ENCODE measurements around the gene NF2. TPM values are rescaled to one million over a fixed set of nuclear protein-coding genes. Genes with fewer than 3 reads are reported as not detected.

Gene NF2
- total RNA-seq, 1 experiment from 2014 or later = 50.9 TPM

- no CpG with 5 or more reads among the region's 7 CpGs for WGBS (ENCODE audit: extremely low coverage, insufficient read length, low lambda C conversion rate)
- H3K4me1 ChIP-seq (ENCODE audit: insufficient read depth, low read length) = peaks cover 6% of the 10 kb centered on the region; the same call in 1 of the 2 replicates
These were observed 102.2 kb downstream of the NF2 start for GRCh38 chr22:29705651-29706050.

More at GRCh38 chr22:29705651-29706050, 102.2 kb downstream of the NF2 start:
- Histone ChIP-seq H4K8ac (replicated peaks; ENCODE audit: insufficient read length, low read depth, low read length) (no peak overlapping the region), H2AFZ (ENCODE audit: low read length) (no peak overlapping the region), H4K91ac (ENCODE audit: insufficient read length, low read depth, low read length) (no peak overlapping the region), H3K9ac (ENCODE audit: extremely low read depth, insufficient read length, low read length) (no peak overlapping the region), H2BK12ac (ENCODE audit: insufficient read length, low read depth, low read length) (no peak overlapping the region), H3K27me3 (ENCODE audit: insufficient read depth, low read length) (no peaks in the 10 kb centered on the region; the same call in 1 of the 2 replicates), H3K23ac (ENCODE audit: insufficient read length, low read depth, low read length) (no peak overlapping the region), H3K79me2 (ENCODE audit: insufficient read depth, low read length) (no peaks in the 10 kb centered on the region), H3K9me3 (ENCODE audit: control insufficient read depth, low read depth, low read length) (no peaks in the 10 kb centered on the region), H2BK5ac (ENCODE audit: insufficient read length, low read length) (no peak overlapping the region), H3K4me2 (ENCODE audit: insufficient read depth, insufficient read length, low read length) (no peak overlapping the region), H3T11ph (ENCODE audit: low read length) (no peak overlapping the region), H3K4ac (ENCODE audit: low read depth, low read length) (no peak overlapping the region), H3K14ac (ENCODE audit: insufficient read depth, low read length) (no peak overlapping the region), H3K27ac (ENCODE audit: insufficient read length, low read depth, low read length) (no peak overlapping the region), H2BK20ac (ENCODE audit: low read depth, low read length, poor library complexity, severe bottlenecking) (no peak overlapping the region), H2BK120ac (ENCODE audit: low read depth, low read length, poor library complexity, severe bottlenecking) (no peak overlapping the region), H4K5ac (ENCODE audit: insufficient read length, low read depth, low read length) (no peak overlapping the region), H4K20me1 (ENCODE audit: control insufficient read depth, insufficient read depth, insufficient read length) (no peaks in the 10 kb centered on the region), H2BK15ac (ENCODE audit: low read depth, low read length) (no peak overlapping the region), H2AK5ac (ENCODE audit: insufficient read length, low read length) (no peak overlapping the region), H3K18ac (ENCODE audit: insufficient read length, low read depth, low read length) (no peak overlapping the region), H3K56ac (ENCODE audit: insufficient read length, low read depth, low read length) (no peak overlapping the region), H3K79me1 (ENCODE audit: insufficient read depth, low read depth, low read length, poor library complexity, severe bottlenecking) (no peaks in the 10 kb centered on the region), H3K23me2 (ENCODE audit: insufficient read length, low read depth, low read length, poor library complexity, severe bottlenecking) (peaks cover 9% of the 10 kb centered on the region)
- DNase-seq = no peak
- peaks cover 94% of the 10 kb centered on the region for H3K27me3 Mint-ChIP-seq (ENCODE audit: low read depth)
- no peak overlapping the region for H3K4me3 Mint-ChIP-seq
- no peak overlapping the region for H3K27ac Mint-ChIP-seq
- peaks cover 35 to 55% of the 10 kb centered on the region in 2 experiments for H3K4me1 Mint-ChIP-seq
- no peak for TF ChIP-seq CTCF (conservative IDR thresholded peaks at IDR 0.05)
- no peaks in the 10 kb centered on the region for H3K9me3 Mint-ChIP-seq
- H3K36me3 Mint-ChIP-seq (ENCODE audit: insufficient read depth in 1 of 3, low read depth in 3 of 3) = no peaks in the 10 kb centered on the region

Data from H9 (cell line).